ENCODE data around the gene F10.

The F10 gene

DNA sequence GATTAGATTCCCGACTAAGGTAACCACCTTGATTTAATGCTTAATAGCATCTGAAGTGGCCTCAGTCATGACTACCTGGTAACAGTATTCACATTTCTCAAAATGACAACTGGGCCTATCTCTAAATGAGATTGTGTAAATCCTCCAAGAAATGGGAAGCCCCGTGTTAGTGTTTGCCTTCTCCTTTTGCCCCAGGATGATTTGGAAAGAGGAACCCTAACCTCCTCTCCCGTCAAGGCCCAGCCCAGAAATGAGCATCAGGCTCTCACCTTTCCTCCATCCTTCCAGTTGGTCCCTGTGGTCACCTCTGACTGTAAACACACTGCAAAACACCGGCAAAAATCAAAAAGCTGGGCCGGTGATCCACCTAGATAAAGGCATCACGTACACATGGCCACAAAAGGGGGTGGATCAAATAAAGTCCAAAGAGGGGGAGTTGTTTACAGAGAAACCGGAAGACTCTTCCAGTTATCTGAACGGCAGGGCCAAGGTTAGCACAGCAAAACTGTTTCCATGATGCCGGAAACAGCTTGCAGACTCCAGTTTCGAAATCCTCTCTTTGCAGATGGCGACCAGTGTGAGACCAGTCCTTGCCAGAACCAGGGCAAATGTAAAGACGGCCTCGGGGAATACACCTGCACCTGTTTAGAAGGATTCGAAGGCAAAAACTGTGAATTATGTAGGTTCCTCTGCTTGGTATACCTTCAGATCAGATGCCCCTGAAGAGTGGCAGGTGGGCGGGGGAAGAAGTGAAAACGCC is 16.4 kb downstream of the F10 start:
- DNase-seq (ENCODE audit: low read depth): no peak

DNA sequence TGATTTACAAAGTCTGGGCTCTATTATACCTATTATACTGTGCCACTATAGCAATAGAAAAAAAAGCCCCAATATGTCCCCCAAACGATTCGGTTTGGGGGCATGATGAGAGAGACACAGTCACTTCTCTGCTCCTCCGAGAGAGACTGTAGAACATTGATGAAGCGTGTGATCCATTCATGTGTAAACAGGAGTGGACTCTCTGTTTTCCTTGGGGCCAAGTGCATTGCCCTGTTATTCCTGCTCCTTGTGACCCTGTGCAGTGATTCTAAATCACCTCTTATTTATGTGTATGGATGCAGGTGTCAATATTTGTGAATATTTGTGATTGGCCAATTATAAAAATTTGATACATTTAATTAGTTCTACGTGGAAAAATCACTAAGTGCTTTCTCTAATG is 17.0 kb downstream of the F10 start:
- no peak for DNase-seq (ENCODE audit: low read depth)

GRCh38 chr13:113140677-113141600 is 18.3 kb downstream of the F10 start:
- DNase-seq (ENCODE audit: low read depth): no peak

GRCh38 chr13:113141601-113141970 is 19.0 kb downstream of the F10 start:
- no peak for DNase-seq (ENCODE audit: low read depth)

- DNase-seq (ENCODE audit: low read depth): no peak
These were observed 20.3 kb downstream of the F10 start for GRCh38 chr13:113142876-113143275.

DNA sequence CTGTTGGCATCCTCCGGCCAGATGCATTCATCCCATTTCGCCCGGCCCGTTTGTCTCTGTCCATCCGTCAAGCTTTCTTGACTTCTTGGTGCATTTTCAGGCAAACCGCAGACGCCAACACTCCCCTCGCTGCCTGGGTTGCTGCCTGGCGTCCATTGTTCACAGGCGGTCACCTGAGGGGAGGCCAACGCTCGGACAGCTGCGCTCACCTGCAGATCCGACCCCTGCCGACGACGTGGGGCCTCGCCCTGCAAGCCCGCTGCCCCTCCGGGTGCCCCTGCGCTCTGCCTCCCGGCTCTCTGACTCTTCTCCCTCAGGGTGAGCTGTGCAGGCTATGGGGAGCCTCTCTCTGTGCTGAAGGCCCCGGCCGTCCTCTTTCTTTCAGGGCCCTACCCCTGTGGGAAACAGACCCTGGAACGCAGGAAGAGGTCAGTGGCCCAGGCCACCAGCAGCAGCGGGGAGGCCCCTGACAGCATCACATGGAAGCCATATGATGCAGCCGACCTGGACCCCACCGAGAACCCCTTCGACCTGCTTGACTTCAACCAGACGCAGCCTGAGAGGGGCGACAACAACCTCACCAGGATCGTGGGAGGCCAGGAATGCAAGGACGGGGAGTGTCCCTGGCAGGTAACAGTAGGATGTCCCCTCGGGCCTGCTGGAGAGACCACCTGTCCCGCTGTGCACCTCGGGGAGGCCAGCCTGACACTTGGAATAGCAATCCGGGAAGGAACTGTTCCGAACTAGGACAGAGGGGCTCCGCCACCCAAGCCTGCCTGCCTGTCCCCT is 21.1 kb downstream of the F10 start:
- DNase-seq (ENCODE audit: low read depth): no peak

GRCh38 chr13:113144255-113144629 is 21.6 kb downstream of the F10 start:
- no peak for DNase-seq (ENCODE audit: low read depth)

- no peak for DNase-seq (ENCODE audit: low read depth)
These were observed 22.9 kb downstream of the F10 start for GRCh38 chr13:113145496-113145895.

DNA sequence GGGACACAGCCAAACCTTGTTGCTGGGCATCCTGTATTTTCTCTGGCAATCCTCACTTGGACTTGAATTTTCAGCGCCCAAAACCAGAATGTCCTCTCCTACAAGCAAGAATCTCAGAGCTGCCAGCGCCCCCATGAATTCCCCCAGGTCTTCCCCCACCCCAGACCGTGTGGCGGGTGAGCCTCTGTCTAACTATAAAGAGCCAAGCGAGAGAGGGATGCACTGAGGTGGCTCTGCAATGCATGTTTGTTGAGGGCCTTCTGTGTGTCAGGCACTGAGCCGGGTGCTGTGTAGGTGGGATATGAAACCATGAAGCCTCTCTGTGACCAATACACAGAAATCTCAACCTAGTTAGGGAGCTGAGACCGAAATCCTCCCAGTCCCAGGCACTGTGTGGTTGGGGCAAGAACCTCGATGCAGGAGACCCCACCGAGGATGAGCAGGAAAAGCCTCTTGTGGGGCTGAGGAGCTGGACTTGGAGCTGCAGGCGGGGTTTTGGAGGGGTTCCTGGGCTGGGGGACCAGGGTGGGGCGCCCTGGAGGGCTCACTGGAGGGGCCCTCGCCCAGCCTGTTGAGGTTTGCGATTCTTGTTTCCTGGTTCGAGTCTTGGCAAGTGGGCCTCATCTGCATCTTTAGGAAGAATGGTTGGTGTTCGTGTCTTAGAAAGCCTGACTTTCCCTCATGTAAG is 23.5 kb downstream of the F10 start:
- no peak for DNase-seq (ENCODE audit: low read depth)

- no peak for DNase-seq (ENCODE audit: low read depth)
These were observed 24.2 kb downstream of the F10 start for GRCh38 chr13:113146750-113147149.

GRCh38 chr13:113147206-113147605 is 24.6 kb downstream of the F10 start:
- DNase-seq (ENCODE audit: low read depth): no peak

GRCh38 chr13:113148407-113148806 is 25.8 kb downstream of the F10 start:
- no peak for DNase-seq (ENCODE audit: low read depth)

GRCh38 chr13:113148940-113149503 is 26.4 kb downstream of the F10 start:
- no peak for DNase-seq (ENCODE audit: low read depth)

DNA sequence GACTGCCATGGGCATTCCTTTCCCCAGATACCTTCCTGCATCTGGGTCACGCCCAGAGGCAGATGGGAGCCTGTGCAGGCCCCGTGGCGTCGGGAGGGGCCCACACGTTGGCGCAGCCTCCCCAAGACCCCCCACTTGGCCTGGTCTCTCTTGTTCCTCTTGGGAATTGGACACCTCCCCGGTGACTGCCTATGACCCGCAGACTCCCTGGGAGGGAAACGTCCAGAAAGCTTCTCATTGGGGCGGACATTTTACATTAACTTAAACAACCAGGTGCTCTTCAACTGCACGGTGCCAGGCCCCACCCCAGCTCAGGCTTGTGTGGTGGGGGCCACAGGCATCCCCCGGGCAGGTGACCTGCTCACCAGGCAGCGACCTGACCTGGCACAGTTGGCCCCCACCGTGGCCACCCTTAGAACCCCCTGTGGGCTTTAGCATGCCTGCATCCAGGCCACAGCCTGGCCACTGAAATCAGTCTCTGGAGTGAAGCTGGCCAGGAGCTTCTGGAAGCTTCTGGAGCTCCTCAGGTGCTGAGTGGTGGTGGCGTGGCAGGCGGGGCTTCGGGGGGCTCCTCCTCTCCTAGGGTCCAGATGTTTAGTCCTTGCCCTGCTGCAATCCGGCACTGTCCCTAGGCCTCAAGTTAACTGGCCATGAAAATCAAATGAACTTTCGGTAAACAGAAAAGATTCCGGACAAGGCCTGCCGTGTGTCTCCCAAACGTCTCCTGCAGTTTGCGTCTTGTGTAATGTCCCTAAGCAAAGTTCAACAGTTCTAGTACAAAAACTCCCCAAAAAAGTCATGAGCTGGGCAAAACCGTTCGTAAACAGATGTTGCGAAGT is 27.3 kb downstream of the F10 start:
- no peak for DNase-seq (ENCODE audit: low read depth)

DNA sequence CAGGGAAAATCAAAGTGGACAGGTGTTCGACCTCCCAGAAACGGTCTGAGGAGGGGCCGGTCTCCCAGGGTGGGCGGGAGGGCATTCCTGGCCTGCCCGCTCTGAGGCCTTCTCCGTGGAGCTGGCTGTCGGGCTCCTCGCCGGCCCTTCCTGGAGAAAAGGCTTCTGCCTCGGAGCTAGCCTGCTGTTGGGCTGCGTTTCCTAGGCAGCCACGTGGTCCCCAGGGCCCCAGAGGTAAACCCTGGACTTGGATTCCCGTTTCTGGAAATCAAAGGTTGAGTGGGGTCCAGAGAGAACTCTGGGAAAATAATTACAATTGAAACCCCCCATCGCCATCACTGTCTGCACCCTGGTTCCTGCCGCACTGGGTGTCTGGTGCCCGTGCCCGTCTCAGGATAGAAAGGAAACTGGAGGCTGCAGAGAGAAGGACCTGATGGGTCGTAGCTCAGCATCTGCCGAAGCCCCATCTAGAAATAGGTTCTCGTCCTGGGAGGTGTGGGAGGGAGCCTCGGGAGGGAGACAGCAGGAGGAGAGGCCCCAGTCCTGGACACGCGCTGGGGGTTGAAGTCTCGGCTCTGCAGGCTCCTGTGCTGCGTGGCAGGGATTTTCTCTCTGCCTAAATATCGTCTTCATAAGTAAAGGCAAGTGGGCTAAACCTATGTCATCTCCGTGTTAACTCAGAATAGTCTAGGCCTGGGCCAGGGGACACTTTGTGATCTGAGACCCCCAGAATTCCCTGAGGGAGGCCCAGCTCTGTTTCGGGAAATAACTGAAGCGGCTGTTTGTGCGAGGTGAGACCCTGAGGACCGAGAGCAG is 28.2 kb downstream of the F10 start:
- no peak for DNase-seq (ENCODE audit: low read depth)

GRCh38 chr13:113151745-113152690 is 29.4 kb downstream of the F10 start:
- peak; percentile 25 for DNase-seq (ENCODE audit: low read depth)

DNA sequence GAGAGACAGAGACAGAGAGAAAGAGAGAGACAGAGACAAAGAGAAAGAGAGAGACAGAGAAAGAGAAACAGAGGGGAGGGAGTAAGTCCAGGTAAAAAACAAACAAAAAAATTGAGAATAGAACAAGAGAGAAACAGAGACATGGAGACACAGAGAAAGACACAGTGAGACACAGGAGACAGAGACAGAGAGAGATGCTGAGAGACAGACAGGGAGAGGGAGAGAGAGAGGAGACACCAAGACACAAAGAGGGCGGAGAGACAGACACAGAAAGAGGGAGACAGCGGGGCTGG is 30.0 kb downstream of the F10 start:
- no peak for DNase-seq (ENCODE audit: low read depth)

DNA sequence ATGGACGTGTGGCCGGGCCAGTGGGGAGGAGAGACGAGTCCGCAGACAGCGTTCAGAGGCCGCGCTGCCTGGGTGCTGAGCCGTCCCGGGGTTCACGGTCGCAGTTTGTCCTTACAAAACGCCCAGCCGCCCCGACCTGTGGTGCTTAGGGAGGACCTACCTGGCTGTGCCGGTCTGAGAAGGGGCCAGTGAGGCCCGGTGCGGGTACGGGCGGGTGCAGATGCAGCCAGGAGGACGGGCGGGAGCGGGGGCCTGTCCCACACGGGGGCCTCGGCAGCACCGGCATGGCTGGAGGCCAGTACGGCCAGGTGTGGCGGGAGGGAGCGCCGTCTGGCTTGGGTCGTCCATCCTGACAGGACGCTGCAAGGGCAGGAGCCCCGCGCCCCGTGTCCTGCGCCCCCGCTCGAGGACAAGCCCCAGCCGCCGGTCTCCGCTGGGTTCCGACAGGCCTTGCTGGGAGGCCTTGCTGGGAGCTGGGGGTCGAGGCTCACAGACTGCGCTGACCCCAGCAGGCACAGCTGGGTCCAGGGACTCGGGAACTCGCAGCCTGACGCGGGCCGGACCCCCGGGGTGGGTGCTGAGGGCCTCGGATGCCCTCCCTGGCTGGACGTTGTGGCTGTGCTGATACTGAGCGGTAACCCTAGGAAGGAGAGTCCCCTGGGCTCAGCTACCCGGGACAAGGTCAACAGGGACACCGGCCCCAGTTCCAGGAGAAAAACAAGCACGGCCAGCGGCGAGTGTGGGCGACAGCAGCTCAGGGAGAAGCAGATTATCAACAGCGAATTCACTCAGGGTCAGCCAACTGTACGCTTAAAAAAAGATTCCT is 30.6 kb downstream of the F10 start:
- no peak for DNase-seq (ENCODE audit: low read depth)
